ENCODE results near the gene RPS16. TPM values are rescaled to one million over a fixed set of nuclear protein-coding genes. Genes with fewer than 3 reads are reported as not detected.

The RPS16 gene
- total and polyA plus RNA-seq, 2 donors (not counting 1 experiment from before 2014, with no cell fraction given), result 3,910 to 6,448 TPM

DNA sequence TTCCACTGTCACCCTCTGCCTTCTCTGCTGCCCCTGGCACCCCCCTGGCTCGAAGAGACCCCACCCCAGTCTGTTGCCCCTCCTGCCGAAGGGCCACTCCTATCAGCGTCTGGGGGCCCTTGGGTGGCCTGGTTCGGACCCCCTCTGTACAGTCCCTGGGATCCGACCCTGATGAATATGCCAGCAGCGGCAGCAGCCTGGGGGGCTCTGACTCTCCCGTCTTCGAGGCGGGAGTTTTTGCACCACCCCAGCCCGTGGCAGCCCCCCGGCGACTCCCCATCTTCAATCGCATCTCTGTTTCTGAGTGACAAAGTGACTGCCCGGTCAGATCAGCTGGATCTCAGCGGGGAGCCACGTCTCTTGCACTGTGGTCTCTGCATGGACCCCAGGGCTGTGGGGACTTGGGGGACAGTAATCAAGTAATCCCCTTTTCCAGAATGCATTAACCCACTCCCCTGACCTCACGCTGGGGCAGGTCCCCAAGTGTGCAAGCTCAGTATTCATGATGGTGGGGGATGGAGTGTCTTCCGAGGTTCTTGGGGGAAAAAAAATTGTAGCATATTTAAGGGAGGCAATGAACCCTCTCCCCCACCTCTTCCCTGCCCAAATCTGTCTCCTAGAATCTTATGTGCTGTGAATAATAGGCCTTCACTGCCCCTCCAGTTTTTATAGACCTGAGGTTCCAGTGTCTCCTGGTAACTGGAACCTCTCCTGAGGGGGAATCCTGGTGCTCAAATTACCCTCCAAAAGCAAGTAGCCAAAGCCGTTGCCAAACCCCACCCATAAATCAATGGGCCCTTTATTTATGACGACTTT lies 27.1 kb downstream of the RPS16 start:
- H3K4me1 Mint-ChIP-seq, result peaks cover 56% of the 10 kb centered on the region
- peaks cover 28% of the 10 kb centered on the region for H4K20me1 ChIP-seq (ENCODE audit: control insufficient read depth, insufficient read depth, low read length, poor library complexity, severe bottlenecking)
- no peak for ATAC-seq (ENCODE audit: low read depth)

More for the DNA sequence above, 27.1 kb downstream of the RPS16 start:
- Mint-ChIP-seq H3K4me3 (peak overlapping the region; percentile 94), H3K27me3 (no peaks in the 10 kb centered on the region), H3K27ac (peak overlapping the region; percentile 97), H3K9me3 (ENCODE audit: insufficient read depth) (no peaks in the 10 kb centered on the region)
- Histone ChIP-seq H3K4me1 (ENCODE audit: control insufficient read depth in 2 of 2, insufficient read depth in 2 of 2, low read length in 2 of 2) (peaks cover 36 to 56% of the 10 kb centered on the region in 2 donors), H3K4me2 (replicated peaks; ENCODE audit: low read depth, low read length, poor library complexity, severe bottlenecking) (peak overlapping the region; percentile 100), H3K36me3 (replicated peaks in 1 of 2; ENCODE audit: control extremely low read depth in 1 of 2, control insufficient read depth in 1 of 2, extremely low read depth in 1 of 2, insufficient read depth in 2 of 2, low read length in 1 of 2) (peaks cover 0 to 24% of the 10 kb centered on the region in 2 experiments), H3K27me3 (replicated peaks in 1 of 4; ENCODE audit: control extremely low read depth in 1 of 4, control insufficient read depth in 3 of 4, insufficient read depth in 4 of 4, low read length in 3 of 4) (no peaks in the 10 kb centered on the region), H3K4me3 (ENCODE audit: control extremely low read depth in 1 of 5, extremely low read depth in 1 of 5, insufficient read depth in 1 of 5, low read depth in 2 of 5, low read length in 4 of 5) (peak overlapping the region; percentile 87 to 99 (median 95)), H3K9ac (ENCODE audit: low read length) (peak overlapping the region; percentile 99), H3K79me2 (ENCODE audit: control insufficient read depth, insufficient read depth, low read length) (peaks cover 57% of the 10 kb centered on the region), H2AFZ (ENCODE audit: insufficient read depth, low read depth, low read length, poor library complexity, severe bottlenecking) (no peak overlapping the region), H3K9me3 (ENCODE audit: control extremely low read depth in 1 of 3, control insufficient read depth in 2 of 3, insufficient read depth in 1 of 3, low read length in 2 of 3) (no peaks in the 10 kb centered on the region), H3K27ac (ENCODE audit: low read length in 2 of 2) (peak overlapping the region; percentile 100)
- peak; percentile 67 for DNase-seq
- ChIA-PET POLR2A (interaction anchor here (1.2 to 8.8 kb wide), 5 partner anchors 8 to 27 kb away, joined by 11 to 69 read pairs (median 17); partner anchors contain the start of genes MED29, PAF1 and RPS16), CTCF (interaction anchor here (0.9 to 2.9 kb wide), 3 partner anchors 9 to 17 kb away, joined by 3 to 42 read pairs (median 12); partner anchors contain the start of genes MED29 and PAF1)
- TF ChIP-seq, protein P1, sequence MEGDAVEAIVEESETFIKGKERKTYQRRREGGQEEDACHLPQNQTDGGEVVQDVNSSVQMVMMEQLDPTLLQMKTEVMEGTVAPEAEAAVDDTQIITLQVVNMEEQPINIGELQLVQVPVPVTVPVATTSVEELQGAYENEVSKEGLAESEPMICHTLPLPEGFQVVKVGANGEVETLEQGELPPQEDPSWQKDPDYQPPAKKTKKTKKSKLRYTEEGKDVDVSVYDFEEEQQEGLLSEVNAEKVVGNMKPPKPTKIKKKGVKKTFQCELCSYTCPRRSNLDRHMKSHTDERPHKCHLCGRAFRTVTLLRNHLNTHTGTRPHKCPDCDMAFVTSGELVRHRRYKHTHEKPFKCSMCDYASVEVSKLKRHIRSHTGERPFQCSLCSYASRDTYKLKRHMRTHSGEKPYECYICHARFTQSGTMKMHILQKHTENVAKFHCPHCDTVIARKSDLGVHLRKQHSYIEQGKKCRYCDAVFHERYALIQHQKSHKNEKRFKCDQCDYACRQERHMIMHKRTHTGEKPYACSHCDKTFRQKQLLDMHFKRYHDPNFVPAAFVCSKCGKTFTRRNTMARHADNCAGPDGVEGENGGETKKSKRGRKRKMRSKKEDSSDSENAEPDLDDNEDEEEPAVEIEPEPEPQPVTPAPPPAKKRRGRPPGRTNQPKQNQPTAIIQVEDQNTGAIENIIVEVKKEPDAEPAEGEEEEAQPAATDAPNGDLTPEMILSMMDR (IDR thresholded peaks at IDR 0.05), result no peak
- no peak for TF ChIP-seq EZH2 (IDR thresholded peaks at IDR 0.05; ENCODE audit: borderline replicate concordance, insufficient read depth, low read depth, low read length, poor library complexity, severe bottlenecking)
- 27% methylated on average over 7 of the region's 20 CpGs for WGBS (ENCODE audit: insufficient coverage)
- intact Hi-C loops (cut with micrococcal nuclease), result loop anchor here (10.0 kb wide), 1 partner anchor 544 kb away; no protein-coding TSS in a partner anchor
